Measurements from ENCODE around the gene OR6B2. TPM values are rescaled to one million over a fixed set of nuclear protein-coding genes. Genes with fewer than 3 reads are reported as not detected.

OR6B2 gene
- total RNA-seq, 1 donor from 2014 or later = not detected

GRCh38 chr2:240000671-240001070 lies 29.6 kb downstream of the OR6B2 start:
- Mint-ChIP-seq H3K4me3 (no peak overlapping the region), H3K4me1 (ENCODE audit: unreplicated experiment) (no peaks in the 10 kb centered on the region), H3K27ac (peak overlapping the region; percentile 54), H3K36me3 (peaks cover 13% of the 10 kb centered on the region), H3K9me3 (no peaks in the 10 kb centered on the region), H3K27me3 (no peaks in the 10 kb centered on the region)
- TF ChIP-seq CTCF (conservative IDR thresholded peaks at IDR 0.05) = no peak
- DNase-seq (ENCODE audit: extremely low spot score, unreplicated experiment) = no peak

- DNase-seq (ENCODE audit: extremely low spot score, unreplicated experiment) = no peak
- TF ChIP-seq CTCF (conservative IDR thresholded peaks at IDR 0.05) = no peak
- peaks cover 13% of the 10 kb centered on the region for H3K36me3 Mint-ChIP-seq
- no peaks in the 10 kb centered on the region for H3K9me3 Mint-ChIP-seq
- H3K4me1 Mint-ChIP-seq (ENCODE audit: unreplicated experiment) = no peaks in the 10 kb centered on the region
- H3K27me3 Mint-ChIP-seq = no peaks in the 10 kb centered on the region
- H3K27ac Mint-ChIP-seq = peak overlapping the region; percentile 59
- H3K4me3 Mint-ChIP-seq = no peak overlapping the region
Observed at GRCh38 chr2:239997686-239998409, 32.4 kb downstream of the OR6B2 start.

GRCh38 chr2:239994086-239994485 lies 36.1 kb downstream of the OR6B2 start:
- no peak for DNase-seq (ENCODE audit: extremely low spot score, unreplicated experiment)
- no peaks in the 10 kb centered on the region for H3K4me1 Mint-ChIP-seq (ENCODE audit: unreplicated experiment)
- no peaks in the 10 kb centered on the region for H3K9me3 Mint-ChIP-seq
- H3K4me3 Mint-ChIP-seq = no peak overlapping the region
- H3K27me3 Mint-ChIP-seq = no peaks in the 10 kb centered on the region
- no peak for TF ChIP-seq CTCF (conservative IDR thresholded peaks at IDR 0.05)
- peaks cover 10% of the 10 kb centered on the region for H3K36me3 Mint-ChIP-seq
- H3K27ac Mint-ChIP-seq = no peak overlapping the region

GRCh38 chr2:239993291-239993690 lies 36.9 kb downstream of the OR6B2 start:
- Mint-ChIP-seq H3K9me3 (no peaks in the 10 kb centered on the region), H3K27me3 (no peaks in the 10 kb centered on the region), H3K4me1 (ENCODE audit: unreplicated experiment) (no peaks in the 10 kb centered on the region), H3K4me3 (no peak overlapping the region), H3K27ac (no peak overlapping the region), H3K36me3 (peaks cover 13% of the 10 kb centered on the region)
- no peak for TF ChIP-seq CTCF (conservative IDR thresholded peaks at IDR 0.05)
- no peak for DNase-seq (ENCODE audit: extremely low spot score, unreplicated experiment)

GRCh38 chr2:239991689-239992314 lies 38.4 kb downstream of the OR6B2 start:
- peak; percentile 97 for TF ChIP-seq CTCF (conservative IDR thresholded peaks at IDR 0.05)
- no peaks in the 10 kb centered on the region for H3K9me3 Mint-ChIP-seq

More at GRCh38 chr2:239991689-239992314, 38.4 kb downstream of the OR6B2 start:
- H3K36me3 Mint-ChIP-seq = peaks cover 21% of the 10 kb centered on the region
- H3K4me3 Mint-ChIP-seq = no peak overlapping the region
- H3K4me1 Mint-ChIP-seq (ENCODE audit: unreplicated experiment) = no peaks in the 10 kb centered on the region
- H3K27ac Mint-ChIP-seq = no peak overlapping the region
- no peak for DNase-seq (ENCODE audit: extremely low spot score, unreplicated experiment)
- no peaks in the 10 kb centered on the region for H3K27me3 Mint-ChIP-seq

All from type B pancreatic cell (in vitro differentiated cells).